BLaER1 (cell line): ENCODE results near the gene MIS12.

Experiments
- H3K27ac ChIP-seq: shearing (Covaris generic); formaldehyde crosslinking; 2 replicates; pipeline ENCODE4 v1.8.1; 2022
- H3K27me3 ChIP-seq: shearing (Covaris generic); formaldehyde crosslinking; 2 replicates; pipeline ENCODE4 v1.8.1; 2022
- H3K36me3 ChIP-seq: shearing (Covaris generic); formaldehyde crosslinking; 2 replicates; pipeline ENCODE4 v1.8.1; 2022
- H3K4me1 ChIP-seq: shearing (Covaris generic); formaldehyde crosslinking; 2 replicates; pipeline ENCODE4 v1.8.1; 2022
- H3K4me2 ChIP-seq: shearing (Covaris generic); formaldehyde crosslinking; 2 replicates; pipeline ENCODE4 v1.8.1; 2022
- H3K4me3 ChIP-seq: shearing (Covaris generic); formaldehyde crosslinking; 2 replicates; pipeline ENCODE4 v1.8.1; 2022
- H3K9ac ChIP-seq: shearing (Covaris generic); formaldehyde crosslinking; 2 replicates; pipeline ENCODE4 v1.8.1; 2022
- H3K9me3 ChIP-seq: shearing (Covaris generic); formaldehyde crosslinking; 2 replicates; pipeline ENCODE4 v1.8.1; 2022
- H4K20me1 ChIP-seq: shearing (Covaris generic); formaldehyde crosslinking; 2 replicates; pipeline ENCODE4 v1.8.1; 2022
- Cebpa-rat ChIP-seq: shearing (Covaris generic); IDR thresholded peaks from 2 replicates; pipeline ENCODE4 v1.8.1; 2022

Gene MIS12

GRCh38 chr17:5466295-5466694, 20.1 kb upstream of the MIS12 start:
- no peak for TF ChIP-seq Cebpa-rat
- Histone ChIP-seq H3K4me1 (peaks cover 33% of the 10 kb centered on the region), H3K27me3 (no peaks in the 10 kb centered on the region), H3K4me3 (peak overlapping the region; percentile 79; the same call in 1 of the 2 replicates), H3K4me2 (peak overlapping the region; percentile 95), H3K36me3 (peaks cover 34% of the 10 kb centered on the region), H3K9ac (peak overlapping the region; percentile 90; the same call in 1 of the 2 replicates), H3K27ac (no peak overlapping the region), H4K20me1 (peaks cover 66% of the 10 kb centered on the region), H3K9me3 (no peaks in the 10 kb centered on the region)

- H3K27me3 ChIP-seq, result no peaks in the 10 kb centered on the region
- peak overlapping the region; percentile 79 for H3K4me3 ChIP-seq
- peaks cover 33% of the 10 kb centered on the region for H3K4me1 ChIP-seq
- H3K4me2 ChIP-seq, result peak overlapping the region; percentile 95
- H3K27ac ChIP-seq, result peak overlapping the region; percentile 78; the same call in 1 of the 2 replicates
- H4K20me1 ChIP-seq, result peaks cover 54% of the 10 kb centered on the region
- no peak for TF ChIP-seq Cebpa-rat
- H3K36me3 ChIP-seq, result peaks cover 30% of the 10 kb centered on the region
- H3K9ac ChIP-seq, result peak overlapping the region; percentile 90
- no peaks in the 10 kb centered on the region for H3K9me3 ChIP-seq
Measured at GRCh38 chr17:5467416-5467815, 18.9 kb upstream of the MIS12 start.

GRCh38 chr17:5468075-5468473, 18.3 kb upstream of the MIS12 start:
- TF ChIP-seq Cebpa-rat, result no peak
- Histone ChIP-seq H3K9ac (peak overlapping the region; percentile 90), H3K36me3 (peaks cover 26% of the 10 kb centered on the region), H3K4me2 (peak overlapping the region; percentile 95), H4K20me1 (peaks cover 48% of the 10 kb centered on the region), H3K27ac (peak overlapping the region; percentile 78), H3K4me3 (peak overlapping the region; percentile 79), H3K4me1 (peaks cover 33% of the 10 kb centered on the region), H3K9me3 (no peaks in the 10 kb centered on the region), H3K27me3 (no peaks in the 10 kb centered on the region)

- peaks cover 52% of the 10 kb centered on the region for H3K36me3 ChIP-seq
- H4K20me1 ChIP-seq, result peaks cover 3% of the 10 kb centered on the region
- H3K9me3 ChIP-seq, result no peaks in the 10 kb centered on the region
- TF ChIP-seq Cebpa-rat, result no peak
- no peak overlapping the region for H3K27ac ChIP-seq
- H3K9ac ChIP-seq, result no peak overlapping the region
- H3K27me3 ChIP-seq, result no peaks in the 10 kb centered on the region
- no peak overlapping the region for H3K4me2 ChIP-seq
- peaks cover 2% of the 10 kb centered on the region for H3K4me1 ChIP-seq
- no peak overlapping the region for H3K4me3 ChIP-seq
Measured at GRCh38 chr17:5472511-5472910, 13.9 kb upstream of the MIS12 start.

GRCh38 chr17:5473906-5474305, 12.5 kb upstream of the MIS12 start:
- H3K27ac ChIP-seq, result no peak overlapping the region
- H3K9me3 ChIP-seq, result no peaks in the 10 kb centered on the region
- no peaks in the 10 kb centered on the region for H3K27me3 ChIP-seq
- peaks cover 66% of the 10 kb centered on the region for H3K36me3 ChIP-seq
- TF ChIP-seq Cebpa-rat, result no peak
- no peak overlapping the region for H3K9ac ChIP-seq
- H3K4me3 ChIP-seq, result no peak overlapping the region
- no peaks in the 10 kb centered on the region for H3K4me1 ChIP-seq
- H4K20me1 ChIP-seq, result no peaks in the 10 kb centered on the region
- H3K4me2 ChIP-seq, result no peak overlapping the region

- Histone ChIP-seq H3K4me3 (no peak overlapping the region), H3K9me3 (no peaks in the 10 kb centered on the region), H3K4me2 (no peak overlapping the region), H3K27ac (no peak overlapping the region), H3K9ac (no peak overlapping the region), H3K27me3 (no peaks in the 10 kb centered on the region), H4K20me1 (no peaks in the 10 kb centered on the region; the same call in 1 of the 2 replicates), H3K4me1 (peaks cover 7% of the 10 kb centered on the region), H3K36me3 (peaks cover 94% of the 10 kb centered on the region)
- TF ChIP-seq Cebpa-rat, result no peak
Measured at GRCh38 chr17:5478992-5479391, 7.4 kb upstream of the MIS12 start.

GRCh38 chr17:5480962-5481361, 5.4 kb upstream of the MIS12 start:
- no peak overlapping the region for H3K4me2 ChIP-seq
- peaks cover 84% of the 10 kb centered on the region for H3K36me3 ChIP-seq
- H3K4me3 ChIP-seq, result no peak overlapping the region
- H3K27me3 ChIP-seq, result no peaks in the 10 kb centered on the region
- no peaks in the 10 kb centered on the region; the same call in 1 of the 2 replicates for H4K20me1 ChIP-seq
- H3K9ac ChIP-seq, result no peak overlapping the region
- no peaks in the 10 kb centered on the region for H3K9me3 ChIP-seq
- TF ChIP-seq Cebpa-rat, result no peak
- no peak overlapping the region for H3K27ac ChIP-seq
- H3K4me1 ChIP-seq, result peaks cover 23% of the 10 kb centered on the region

- TF ChIP-seq Cebpa-rat, result no peak
- Histone ChIP-seq H3K27me3 (no peaks in the 10 kb centered on the region), H3K36me3 (peaks cover 80% of the 10 kb centered on the region), H3K27ac (no peak overlapping the region), H3K9ac (no peak overlapping the region), H3K9me3 (no peaks in the 10 kb centered on the region), H3K4me2 (no peak overlapping the region), H4K20me1 (no peaks in the 10 kb centered on the region; the same call in 1 of the 2 replicates), H3K4me1 (peaks cover 23% of the 10 kb centered on the region), H3K4me3 (no peak overlapping the region)
Measured at GRCh38 chr17:5481451-5481850, 4.9 kb upstream of the MIS12 start.

GRCh38 chr17:5485270-5486205, 828 bp upstream of the MIS12 start, which contains the start of gene DERL2:
DERL2 (minus strand) TSS chr17:5486178; CDS start chr17:5486161, 17 bp downstream.
- peak within 1 kb of the TSS; percentile 96 for H3K4me2 ChIP-seq
- H3K4me1 ChIP-seq, result peaks cover 36% of the 10 kb centered on the region
- peaks cover 25% of the 10 kb centered on the region; the same call in 1 of the 2 replicates for H4K20me1 ChIP-seq
- H3K4me3 ChIP-seq, result peak within 1 kb of the TSS; percentile 93
- H3K9ac ChIP-seq, result peak within 1 kb of the TSS; percentile 92
- peak within 1 kb of the TSS; percentile 94 for H3K27ac ChIP-seq
- H3K9me3 ChIP-seq, result no peaks in the 10 kb centered on the region
- peaks cover 65% of the 10 kb centered on the region for H3K36me3 ChIP-seq
- H3K27me3 ChIP-seq, result no peaks in the 10 kb centered on the region
- TF ChIP-seq Cebpa-rat, result no peak

- Histone ChIP-seq H3K4me1 (peaks cover 30% of the 10 kb centered on the region), H3K4me2 (no peak overlapping the region), H3K27ac (no peak overlapping the region), H3K4me3 (no peak overlapping the region), H3K9me3 (no peaks in the 10 kb centered on the region), H3K36me3 (peaks cover 50% of the 10 kb centered on the region), H3K9ac (no peak overlapping the region), H3K27me3 (no peaks in the 10 kb centered on the region), H4K20me1 (peaks cover 25% of the 10 kb centered on the region; the same call in 1 of the 2 replicates)
- no peak for TF ChIP-seq Cebpa-rat
Measured at GRCh38 chr17:5488752-5489151, 2.4 kb downstream of the MIS12 start.
